Measurements from ENCODE around the gene IL21.

Gene IL21

DNA sequence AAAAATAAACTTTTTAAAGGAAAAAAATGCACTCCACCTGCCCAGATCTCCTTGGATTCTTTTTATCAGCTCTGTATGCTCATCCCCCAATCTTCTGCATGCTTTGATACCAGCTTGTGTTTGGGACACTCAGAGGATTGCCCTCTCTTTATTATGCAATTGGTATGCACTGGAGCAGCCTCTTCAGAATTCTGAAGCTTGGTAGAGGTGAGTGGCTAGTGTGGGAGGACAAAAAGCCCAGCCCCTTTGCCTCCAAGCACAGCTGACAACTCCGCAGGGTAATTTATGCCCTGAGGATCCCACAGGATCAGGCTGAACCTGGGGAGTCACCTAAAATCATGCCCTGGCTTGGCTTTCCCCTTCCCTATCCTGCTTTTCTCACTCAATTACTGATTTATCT, 16.7 kb downstream of the IL21 start:
- H3K27me3 ChIP-seq (ENCODE audit: insufficient read depth, poor library complexity, severe bottlenecking): peaks cover 3% of the 10 kb centered on the region
- no peak overlapping the region for H3K27ac ChIP-seq (replicated peaks)
- TF ChIP-seq POLR2AphosphoS5 (IDR thresholded peaks at IDR 0.05; ENCODE audit: low read depth) (no peak), SPI1 (IDR thresholded peaks at IDR 0.05; ENCODE audit: borderline replicate concordance, low read depth) (no peak), GABPA (IDR thresholded peaks at IDR 0.05; ENCODE audit: low read depth) (no peak)
- TF ChIP-seq, protein P1, sequence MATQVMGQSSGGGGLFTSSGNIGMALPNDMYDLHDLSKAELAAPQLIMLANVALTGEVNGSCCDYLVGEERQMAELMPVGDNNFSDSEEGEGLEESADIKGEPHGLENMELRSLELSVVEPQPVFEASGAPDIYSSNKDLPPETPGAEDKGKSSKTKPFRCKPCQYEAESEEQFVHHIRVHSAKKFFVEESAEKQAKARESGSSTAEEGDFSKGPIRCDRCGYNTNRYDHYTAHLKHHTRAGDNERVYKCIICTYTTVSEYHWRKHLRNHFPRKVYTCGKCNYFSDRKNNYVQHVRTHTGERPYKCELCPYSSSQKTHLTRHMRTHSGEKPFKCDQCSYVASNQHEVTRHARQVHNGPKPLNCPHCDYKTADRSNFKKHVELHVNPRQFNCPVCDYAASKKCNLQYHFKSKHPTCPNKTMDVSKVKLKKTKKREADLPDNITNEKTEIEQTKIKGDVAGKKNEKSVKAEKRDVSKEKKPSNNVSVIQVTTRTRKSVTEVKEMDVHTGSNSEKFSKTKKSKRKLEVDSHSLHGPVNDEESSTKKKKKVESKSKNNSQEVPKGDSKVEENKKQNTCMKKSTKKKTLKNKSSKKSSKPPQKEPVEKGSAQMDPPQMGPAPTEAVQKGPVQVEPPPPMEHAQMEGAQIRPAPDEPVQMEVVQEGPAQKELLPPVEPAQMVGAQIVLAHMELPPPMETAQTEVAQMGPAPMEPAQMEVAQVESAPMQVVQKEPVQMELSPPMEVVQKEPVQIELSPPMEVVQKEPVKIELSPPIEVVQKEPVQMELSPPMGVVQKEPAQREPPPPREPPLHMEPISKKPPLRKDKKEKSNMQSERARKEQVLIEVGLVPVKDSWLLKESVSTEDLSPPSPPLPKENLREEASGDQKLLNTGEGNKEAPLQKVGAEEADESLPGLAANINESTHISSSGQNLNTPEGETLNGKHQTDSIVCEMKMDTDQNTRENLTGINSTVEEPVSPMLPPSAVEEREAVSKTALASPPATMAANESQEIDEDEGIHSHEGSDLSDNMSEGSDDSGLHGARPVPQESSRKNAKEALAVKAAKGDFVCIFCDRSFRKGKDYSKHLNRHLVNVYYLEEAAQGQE (IDR thresholded peaks at IDR 0.05; ENCODE audit: insufficient replicate concordance, low read depth): no peak
- TF ChIP-seq, protein P2, sequence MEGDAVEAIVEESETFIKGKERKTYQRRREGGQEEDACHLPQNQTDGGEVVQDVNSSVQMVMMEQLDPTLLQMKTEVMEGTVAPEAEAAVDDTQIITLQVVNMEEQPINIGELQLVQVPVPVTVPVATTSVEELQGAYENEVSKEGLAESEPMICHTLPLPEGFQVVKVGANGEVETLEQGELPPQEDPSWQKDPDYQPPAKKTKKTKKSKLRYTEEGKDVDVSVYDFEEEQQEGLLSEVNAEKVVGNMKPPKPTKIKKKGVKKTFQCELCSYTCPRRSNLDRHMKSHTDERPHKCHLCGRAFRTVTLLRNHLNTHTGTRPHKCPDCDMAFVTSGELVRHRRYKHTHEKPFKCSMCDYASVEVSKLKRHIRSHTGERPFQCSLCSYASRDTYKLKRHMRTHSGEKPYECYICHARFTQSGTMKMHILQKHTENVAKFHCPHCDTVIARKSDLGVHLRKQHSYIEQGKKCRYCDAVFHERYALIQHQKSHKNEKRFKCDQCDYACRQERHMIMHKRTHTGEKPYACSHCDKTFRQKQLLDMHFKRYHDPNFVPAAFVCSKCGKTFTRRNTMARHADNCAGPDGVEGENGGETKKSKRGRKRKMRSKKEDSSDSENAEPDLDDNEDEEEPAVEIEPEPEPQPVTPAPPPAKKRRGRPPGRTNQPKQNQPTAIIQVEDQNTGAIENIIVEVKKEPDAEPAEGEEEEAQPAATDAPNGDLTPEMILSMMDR (IDR thresholded peaks at IDR 0.05; ENCODE audit: insufficient read depth, low read length): no peak
- DNase-seq (ENCODE audit: low read depth in 1 of 2, low spot score in 1 of 2): no peak
- no peak overlapping the region for H3K4me3 ChIP-seq (replicated peaks; ENCODE audit: insufficient read depth, low read length)

DNA sequence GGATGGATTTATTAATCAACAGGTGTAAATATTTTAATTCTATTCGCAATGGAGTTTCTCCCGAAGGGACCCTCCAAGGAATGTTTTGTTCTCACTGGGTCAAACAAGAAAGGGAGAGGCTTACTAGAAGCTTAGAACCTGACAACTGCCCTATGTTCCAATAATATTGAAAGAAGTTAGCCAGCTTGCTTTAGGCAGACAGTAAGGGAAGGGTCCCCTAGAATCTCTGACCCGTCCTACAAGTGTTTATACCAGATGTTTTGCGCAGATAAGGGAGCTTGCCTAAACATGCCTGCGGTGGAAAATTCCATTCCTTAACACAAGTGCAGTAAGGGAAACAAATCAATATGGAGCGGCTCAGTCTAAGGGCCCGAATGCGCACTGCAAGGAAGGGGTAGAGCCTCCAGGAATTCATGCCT, 17.7 kb downstream of the IL21 start:
- TF ChIP-seq, protein P1 (IDR thresholded peaks at IDR 0.05; ENCODE audit: insufficient replicate concordance, low read depth): no peak
- TF ChIP-seq SPI1 (IDR thresholded peaks at IDR 0.05; ENCODE audit: borderline replicate concordance, low read depth) (no peak), POLR2AphosphoS5 (IDR thresholded peaks at IDR 0.05; ENCODE audit: low read depth) (no peak), GABPA (IDR thresholded peaks at IDR 0.05; ENCODE audit: low read depth) (no peak)
- H3K27ac ChIP-seq (replicated peaks): no peak overlapping the region
- no peak for DNase-seq (ENCODE audit: low read depth in 1 of 2, low spot score in 1 of 2)
- H3K4me3 ChIP-seq (replicated peaks; ENCODE audit: insufficient read depth, low read length): no peak overlapping the region
- peaks cover 3% of the 10 kb centered on the region for H3K27me3 ChIP-seq (ENCODE audit: insufficient read depth, poor library complexity, severe bottlenecking)

DNA sequence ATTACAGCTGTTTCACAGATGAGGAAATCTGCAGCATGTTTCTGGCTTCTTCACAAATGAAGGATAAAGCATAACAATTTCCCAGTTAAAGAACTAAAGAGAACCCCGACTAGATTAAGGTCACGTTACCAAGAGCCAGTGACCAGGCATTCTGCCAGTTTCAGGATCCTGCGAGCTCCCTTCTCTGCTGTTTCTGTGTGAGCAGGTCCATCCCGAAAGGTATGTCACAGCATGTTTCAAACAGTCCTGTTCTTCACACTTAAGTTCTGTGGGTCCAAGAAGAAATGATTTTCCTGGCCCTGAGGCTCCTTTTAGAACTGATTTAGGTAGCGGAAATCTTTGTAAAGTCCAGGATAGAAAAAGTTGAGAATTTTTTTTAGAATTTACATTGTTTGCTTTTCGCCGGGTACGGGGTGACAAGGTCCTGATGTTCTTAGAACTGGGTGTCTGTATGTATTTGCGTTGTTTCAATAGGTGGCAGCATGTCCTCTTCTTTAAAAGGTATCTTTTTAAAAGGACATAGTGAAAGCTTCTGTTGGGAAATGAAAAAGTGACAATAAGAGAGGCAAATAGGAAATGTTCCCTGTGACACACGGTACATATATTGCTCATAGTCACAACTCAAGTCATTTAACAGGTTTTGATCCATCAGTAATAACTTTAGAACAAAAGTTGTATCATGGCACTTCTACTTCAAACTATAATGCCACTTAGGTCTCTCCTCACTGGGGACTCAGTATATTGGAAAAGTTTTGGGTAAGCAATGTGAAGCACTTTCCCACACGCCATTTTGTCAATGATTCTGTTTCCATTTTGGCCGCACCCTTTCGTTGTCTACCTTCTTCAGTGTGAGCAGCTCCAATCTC, 18.4 kb downstream of the IL21 start:
- Histone ChIP-seq H3K27ac (replicated peaks) (no peak overlapping the region), H3K4me3 (replicated peaks; ENCODE audit: insufficient read depth, low read length) (no peak overlapping the region), H3K27me3 (ENCODE audit: insufficient read depth, poor library complexity, severe bottlenecking) (peaks cover 3% of the 10 kb centered on the region)
- no peak for TF ChIP-seq POLR2AphosphoS5 (IDR thresholded peaks at IDR 0.05; ENCODE audit: low read depth)
- TF ChIP-seq SPI1 (IDR thresholded peaks at IDR 0.05; ENCODE audit: borderline replicate concordance, low read depth): no peak
- TF ChIP-seq, protein P2 (IDR thresholded peaks at IDR 0.05; ENCODE audit: insufficient read depth, low read length): no peak
- no peak for TF ChIP-seq GABPA (IDR thresholded peaks at IDR 0.05; ENCODE audit: low read depth)
- TF ChIP-seq, protein P1 (IDR thresholded peaks at IDR 0.05; ENCODE audit: insufficient replicate concordance, low read depth): no peak
- no peak for DNase-seq (ENCODE audit: low read depth in 1 of 2, low spot score in 1 of 2)
